H1 (cell line): ENCODE results near the gene MBD3L2B. TPM values are rescaled to one million over a fixed set of nuclear protein-coding genes. Genes with fewer than 3 reads are reported as not detected.

Source experiments
- CTCF ChIA-PET: fragments of 300-600 bp; sonication (Branson Sonifier 250); formaldehyde crosslinking; loops from one replicate; lab custom pipeline; 2021; ENCODE audit not compliant: partially characterized antibody; lab: Charles Lee
- POLR2A ChIA-PET: fragments of 300-600 bp; sonication (Branson Sonifier 250); formaldehyde crosslinking; loops from one replicate; lab custom pipeline; 2021; ENCODE audit warnings: inconsistent platforms; ENCODE audit not compliant: partially characterized antibody; lab: Charles Lee
- DNase-seq, 2 experiments: peaks; one replicate each; pipeline versions ENCODE4 v3.0.0 to v3.0.0-alpha.2; 2010 to 2022; ENCODE audit warnings: low spot score in 2 of 2, low read depth in 1 of 2, mixed read lengths in 1 of 2
- FAIRE-seq: peaks from 2 replicates; lab custom pipeline; 2011; peaks lifted over from hg19 to GRCh38; lab: Jason Lieb, UNC
- H2AFZ ChIP-seq: 2 replicates; pipeline ENCODE4 v1.8.1; 2012; ENCODE audit warnings: low read length, inconsistent platforms
- H2AK5ac ChIP-seq: 2 replicates; pipeline ENCODE4 v1.6.1; 2013; ENCODE audit warnings: low read depth, low read length
- H2BK120ac ChIP-seq: replicated peaks from 2 replicates; pipeline ENCODE3; 2013; ENCODE audit warnings: low read depth, low read length, inconsistent platforms
- H2BK12ac ChIP-seq: 2 replicates; pipeline ENCODE4 v1.6.1; 2013; ENCODE audit warnings: low read depth, low read length
- H2BK15ac ChIP-seq: 2 replicates; pipeline ENCODE4 v1.6.1; 2013; ENCODE audit warnings: low read length
- H2BK20ac ChIP-seq: 2 replicates; pipeline ENCODE4 v1.6.1; 2013; ENCODE audit warnings: low read length
- H2BK5ac ChIP-seq: 2 replicates; pipeline ENCODE4 v1.6.1; 2013; ENCODE audit warnings: low read depth, low read length
- H3K14ac ChIP-seq: 2 replicates; pipeline ENCODE4 v1.6.1; 2013; ENCODE audit warnings: inconsistent platforms; ENCODE audit not compliant: insufficient read length
- H3K18ac ChIP-seq: 2 replicates; pipeline ENCODE4 v1.6.1; 2013; ENCODE audit warnings: low read length; ENCODE audit errors: extremely low read depth
- H3K23ac ChIP-seq: 2 replicates; pipeline ENCODE4 v1.6.1; 2013; ENCODE audit warnings: inconsistent platforms; ENCODE audit not compliant: insufficient read length
- H3K23me2 ChIP-seq: 2 replicates; pipeline ENCODE4 v1.6.1; 2013; ENCODE audit warnings: low read depth, low read length
- H3K27ac ChIP-seq: 2 replicates; pipeline ENCODE4 v1.6.1; 2011; ENCODE audit warnings: low read depth, low read length, inconsistent platforms
- H3K27me3 ChIP-seq, 4 experiments: replicated peaks in 1 of 4; 1 replicate in 1 of 4; 2 replicates in 3 of 4; pipeline versions ENCODE4 v1.6.1 to v1.8.1; 2011 to 2013; ENCODE audit warnings: low read length in 3 of 4, mild to moderate bottlenecking in 3 of 4, inconsistent platforms in 2 of 4, mixed read lengths in 2 of 4, moderate library complexity in 1 of 4; ENCODE audit not compliant: control insufficient read depth in 3 of 4, insufficient read depth in 3 of 4; ENCODE audit errors: extremely low read depth in 1 of 4
- H3K36me3 ChIP-seq, 4 experiments: 2 replicates each; pipeline versions ENCODE4 v1.6.1 to v1.8.1; 2011 to 2013; ENCODE audit warnings: mild to moderate bottlenecking in 4 of 4, low read length in 3 of 4, moderate library complexity in 2 of 4, control low read depth in 1 of 4, inconsistent platforms in 1 of 4; ENCODE audit not compliant: insufficient read depth in 4 of 4, control insufficient read depth in 2 of 4
- H3K4ac ChIP-seq: replicated peaks from 2 replicates; pipeline ENCODE3; 2013; ENCODE audit warnings: low read length, low read depth, mixed read lengths, inconsistent platforms; ENCODE audit not compliant: insufficient read length
- H3K4me1 ChIP-seq, 4 experiments: replicated peaks in 1 of 4; 1 replicate in 1 of 4; 2 replicates in 3 of 4; pipeline versions ENCODE4 v1.6.1 to v1.8.1; 2011 to 2013; ENCODE audit warnings: low read length in 3 of 4, inconsistent platforms in 2 of 4, mixed read lengths in 1 of 4; ENCODE audit not compliant: insufficient read depth in 4 of 4, control insufficient read depth in 3 of 4
- H3K4me2 ChIP-seq, 2 experiments: 2 replicates each; pipeline versions ENCODE4 v1.6.1 to v1.8.1; 2011 to 2013; ENCODE audit warnings: low read depth in 2 of 2, low read length in 2 of 2, control low read depth in 1 of 2, inconsistent platforms in 1 of 2, mild to moderate bottlenecking in 1 of 2; ENCODE audit not compliant: insufficient read depth in 1 of 2
- H3K4me3 ChIP-seq, 4 experiments: fragments of 200-600, 300-600 bp in 1 of 4; sonication (generic), shearing (Covaris generic), sonication (Bioruptor Twin) in 1 of 4; 2 replicates each; pipeline versions ENCODE4 v1.5.1 to v1.8.1; 2011 to 2016; ENCODE audit warnings: low read length in 4 of 4, low read depth in 3 of 4, control low read depth in 2 of 4, inconsistent platforms in 2 of 4, mild to moderate bottlenecking in 2 of 4, mixed read lengths in 1 of 4, moderate library complexity in 1 of 4; ENCODE audit not compliant: insufficient read depth in 2 of 4; ENCODE audit errors: extremely low read depth in 1 of 4
- H3K56ac ChIP-seq: replicated peaks from 2 replicates; pipeline ENCODE3; 2013; ENCODE audit warnings: low read depth, mild to moderate bottlenecking, mixed read lengths, low read length, inconsistent platforms; ENCODE audit not compliant: insufficient read length
- H3K79me1 ChIP-seq: 2 replicates; pipeline ENCODE4 v1.6.1; 2013; ENCODE audit warnings: low read depth, low read length, control low read depth
- H3K79me2 ChIP-seq, 2 experiments: 2 replicates each; pipeline versions ENCODE4 v1.6.1 to v1.8.1; 2012 to 2013; ENCODE audit warnings: low read length in 2 of 2, mild to moderate bottlenecking in 2 of 2, inconsistent platforms in 1 of 2; ENCODE audit not compliant: insufficient read depth in 2 of 2, control insufficient read depth in 1 of 2
- H3K9ac ChIP-seq, 4 experiments: replicated peaks in 1 of 4; 1 replicate in 1 of 4; 2 replicates in 3 of 4; pipeline versions ENCODE4 v1.6.1 to v1.8.1; 2011 to 2013; ENCODE audit warnings: low read depth in 3 of 4, low read length in 3 of 4, control low read depth in 2 of 4, mild to moderate bottlenecking in 2 of 4, moderate library complexity in 2 of 4, inconsistent platforms in 1 of 4; ENCODE audit errors: extremely low read depth in 1 of 4
- H3K9me3 ChIP-seq, 2 experiments: 2 replicates each; pipeline versions ENCODE4 v1.6.1 to v1.8.1; 2012 to 2013; ENCODE audit warnings: mild to moderate bottlenecking in 2 of 2, moderate library complexity in 2 of 2, control low read depth in 1 of 2, inconsistent platforms in 1 of 2, low read depth in 1 of 2, low read length in 1 of 2, mixed read lengths in 1 of 2; ENCODE audit not compliant: insufficient read depth in 2 of 2
- H4K20me1 ChIP-seq, 2 experiments: replicated peaks in 1 of 2; 2 replicates each; pipeline versions ENCODE3 to v1.8.1; 2011 to 2013; ENCODE audit warnings: inconsistent platforms in 2 of 2, low read length in 2 of 2, mild to moderate bottlenecking in 1 of 2; ENCODE audit not compliant: insufficient read depth in 2 of 2, control insufficient read depth in 1 of 2
- H4K5ac ChIP-seq: 2 replicates; pipeline ENCODE4 v1.6.1; 2013; ENCODE audit warnings: low read length, low read depth, mixed read lengths, inconsistent platforms; ENCODE audit not compliant: insufficient read length
- H4K8ac ChIP-seq: 2 replicates; pipeline ENCODE4 v1.8.0; 2013; ENCODE audit warnings: mild to moderate bottlenecking, moderate library complexity, low read length, inconsistent platforms; ENCODE audit not compliant: insufficient read depth; ENCODE audit errors: extremely low read depth
- H4K91ac ChIP-seq: replicated peaks from 2 replicates; pipeline ENCODE3; 2013; ENCODE audit warnings: low read length, mixed read lengths, inconsistent platforms; ENCODE audit not compliant: insufficient read length
- CEBPB ChIP-seq: IDR thresholded peaks from 2 replicates; pipeline ENCODE4 v1.6.1; 2012; ENCODE audit warnings: low read depth, low read length
- RXRA ChIP-seq: IDR thresholded peaks from 2 replicates; pipeline ENCODE4 v1.6.1; 2011; ENCODE audit warnings: low read depth, mild to moderate bottlenecking, low read length, moderate library complexity; ENCODE audit not compliant: insufficient read depth
- WGBS, 2 experiments: shearing (Covaris generic) in 1 of 2; methylation state at CpG; one replicate each; pipeline versions ENCODE4 v1.1.6 to v1.1.7; 2013 to 2015; ENCODE audit warnings: low lambda C conversion rate in 2 of 2, mixed read lengths in 2 of 2, inconsistent platforms in 1 of 2, low coverage in 1 of 2, missing lambda C conversion rate in 1 of 2; ENCODE audit not compliant: insufficient replicate concordance in 2 of 2, insufficient coverage in 1 of 2, insufficient read length in 1 of 2; ENCODE audit errors: extremely low coverage in 1 of 2, missing lambda C conversion rate in 1 of 2; 5-methylcytosine and 5-hydroxymethylcytosine counted together
- polyA plus RNA-seq, 7 experiments: library from polyadenylated mRNA; depleted of rRNA in 3 of 7; stranded (reverse) in 5 of 7; unstranded in 2 of 7; fragments of >200 nt in 5 of 7; fragments of 200-250 nt in 2 of 7; gene quantifications; 1 replicate in 5 of 7; 2 replicates in 1 of 7; 4 replicates in 1 of 7; pipeline versions ENCODE4 v1.2.1 to v1.2.3, GENCODE V29; 2011 to 2013; ENCODE audit warnings: missing spikeins in 2 of 7, mixed read lengths in 2 of 7
- total RNA-seq: library from RNA; stranded (reverse); fragmentation: NEBNext Ultra II Directional; extraction: Animal tissue kit (Norgen Biotek cat#: 25700); gene quantifications from 2 replicates; pipeline ENCODE4 v1.2.1, GENCODE V29; 2021
- TF ChIP-seq, protein P1 (sequence below): IDR thresholded peaks from 2 replicates; pipeline ENCODE4 v1.6.1; 2011; ENCODE audit warnings: low read length, improper control_type of control experiment

Gene MBD3L2B
- total and polyA plus RNA-seq, 2 of the 8 experiments (the other 6 are each of a cell fraction or from before 2014, with no cell fraction given) = not detected

DNA sequence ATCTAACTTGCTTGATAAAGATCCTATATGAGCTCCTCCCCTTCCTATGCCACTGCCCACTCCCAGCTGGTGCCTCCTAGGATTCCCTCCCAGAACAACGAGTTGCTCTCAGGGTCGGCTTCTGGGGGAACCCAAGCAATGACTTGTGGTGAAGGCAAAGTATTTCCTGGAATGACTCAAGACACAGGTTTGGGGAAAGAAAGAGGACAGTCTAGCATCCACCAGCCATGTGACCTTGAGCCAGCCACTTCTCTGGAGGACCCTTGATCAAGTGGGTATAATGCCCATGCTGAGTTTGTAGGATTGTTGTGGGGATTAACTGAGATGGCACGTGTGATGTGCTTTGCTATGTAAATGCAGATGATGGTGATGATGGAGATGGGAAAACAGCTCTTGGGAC lies 33.0 kb downstream of the MBD3L2B start:
- no peak overlapping the region for H3K4me3 ChIP-seq
- no peak overlapping the region for H4K8ac ChIP-seq
- H3K18ac ChIP-seq = no peak overlapping the region
- 68% methylated on average over 3 of the region's 3 CpGs; no CpG with 5 or more reads in 1 of the 2 experiments for WGBS, 2 experiments
- H3K27ac ChIP-seq = no peak overlapping the region
- no peak overlapping the region for H3K4me2 ChIP-seq
- H3K27me3 ChIP-seq = no peaks in the 10 kb centered on the region
- H3K79me1 ChIP-seq = no peaks in the 10 kb centered on the region
- no peak overlapping the region for H3K14ac ChIP-seq
- no peak overlapping the region for H4K5ac ChIP-seq
- H3K23ac ChIP-seq = no peak overlapping the region
- no peak overlapping the region for H3K56ac ChIP-seq
- no peaks in the 10 kb centered on the region for H3K4me1 ChIP-seq
- CTCF ChIA-PET = interaction anchor here (1.2 kb wide), 1 partner anchor 16 kb away, joined by 3 read pairs; no protein-coding TSS in a partner anchor
- FAIRE-seq = no peak
- no peak overlapping the region for H2BK20ac ChIP-seq
- no peak overlapping the region for H2BK120ac ChIP-seq
- H3K36me3 ChIP-seq = no peaks in the 10 kb centered on the region; a peak in 1 of 8 replicates
- no peak overlapping the region for H2AK5ac ChIP-seq
- no peak overlapping the region for H3K4ac ChIP-seq
- H2BK15ac ChIP-seq = no peak overlapping the region
- TF ChIP-seq CEBPB (no peak), RXRA (no peak)
- TF ChIP-seq, protein P1, sequence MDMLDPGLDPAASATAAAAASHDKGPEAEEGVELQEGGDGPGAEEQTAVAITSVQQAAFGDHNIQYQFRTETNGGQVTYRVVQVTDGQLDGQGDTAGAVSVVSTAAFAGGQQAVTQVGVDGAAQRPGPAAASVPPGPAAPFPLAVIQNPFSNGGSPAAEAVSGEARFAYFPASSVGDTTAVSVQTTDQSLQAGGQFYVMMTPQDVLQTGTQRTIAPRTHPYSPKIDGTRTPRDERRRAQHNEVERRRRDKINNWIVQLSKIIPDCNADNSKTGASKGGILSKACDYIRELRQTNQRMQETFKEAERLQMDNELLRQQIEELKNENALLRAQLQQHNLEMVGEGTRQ = no peak
- no peak overlapping the region for H2BK5ac ChIP-seq
- H4K20me1 ChIP-seq = no peaks in the 10 kb centered on the region
- no peak overlapping the region for H2BK12ac ChIP-seq
- DNase-seq = no peak
- H3K23me2 ChIP-seq = no peaks in the 10 kb centered on the region
- H3K9me3 ChIP-seq = peaks cover 55 to 73% of the 10 kb centered on the region in 2 experiments
- POLR2A ChIA-PET = no interaction called here
- no peaks in the 10 kb centered on the region for H3K79me2 ChIP-seq
- no peak overlapping the region for H2AFZ ChIP-seq
- no peak overlapping the region for H3K9ac ChIP-seq
- no peak overlapping the region for H4K91ac ChIP-seq
